ENCODE measurements around the gene PFN1.
A peak's percentile ranks its signal among the peaks of the same experiment; 100 is the strongest.
"Not testable (repeated sequence)": the region's sequence is repeated elsewhere in the genome, so short reads cannot be mapped to it uniquely, and the experiment has no call there.

Gene PFN1

GRCh38 chr17:4945176-4945943 lies 3.0 kb downstream of the PFN1 start:
- peak; percentile 86 for DNase-seq

GRCh38 chr17:4944554-4945175 lies 3.7 kb downstream of the PFN1 start:
- no peak for DNase-seq

- peak; percentile 21 for DNase-seq
Measured at GRCh38 chr17:4944163-4944553, 4.2 kb downstream of the PFN1 start.

- no peak for DNase-seq
Measured at GRCh38 chr17:4942760-4943508, 5.4 kb downstream of the PFN1 start.

GRCh38 chr17:4941319-4941610 lies 7.1 kb downstream of the PFN1 start:
- DNase-seq = no peak

- peak; percentile 17 for DNase-seq
Measured at GRCh38 chr17:4940555-4941318, 7.6 kb downstream of the PFN1 start.

- peak; percentile 99 for DNase-seq
Measured at GRCh38 chr17:4939796-4940554, 8.4 kb downstream of the PFN1 start, which contains the start of the genes RNF167 and SLC25A11. TSS of gene RNF167 (plus strand) at chr17:4940268. CDS start at chr17:4940910, 642 bp downstream. TSS of gene SLC25A11 (minus strand) at chr17:4940046. CDS start at chr17:4939910, 136 bp downstream.

GRCh38 chr17:4939546-4939795 lies 8.9 kb downstream of the PFN1 start:
- DNase-seq = no peak

- no peak for DNase-seq
Measured at GRCh38 chr17:4938688-4939545, 9.4 kb downstream of the PFN1 start.

- DNase-seq = no peak
Measured at GRCh38 chr17:4938069-4938491, 10.2 kb downstream of the PFN1 start.

- no peak for DNase-seq
Measured at GRCh38 chr17:4937553-4937952, 10.8 kb downstream of the PFN1 start.

GRCh38 chr17:4936436-4936835 lies 11.9 kb downstream of the PFN1 start:
- no peak for DNase-seq

- no peak for DNase-seq
Measured at GRCh38 chr17:4935650-4936049, 12.7 kb downstream of the PFN1 start.

- DNase-seq = no peak
Measured at GRCh38 chr17:4934173-4934979, 14.0 kb downstream of the PFN1 start.

GRCh38 chr17:4933646-4934045 lies 14.7 kb downstream of the PFN1 start:
- no peak for DNase-seq

GRCh38 chr17:4932756-4933155 lies 15.6 kb downstream of the PFN1 start:
- no peak for DNase-seq

GRCh38 chr17:4931963-4932362 lies 16.4 kb downstream of the PFN1 start, which contains the start of gene GP1BA:
TSS of gene GP1BA (plus strand) at chr17:4932277. CDS start at chr17:4932605, 328 bp downstream.
- no peak for DNase-seq

- no peak for DNase-seq
Measured at GRCh38 chr17:4928881-4929280, 19.4 kb downstream of the PFN1 start.

GRCh38 chr17:4926577-4927335 lies 21.6 kb downstream of the PFN1 start:
- not testable (repeated sequence) for DNase-seq

GRCh38 chr17:4921320-4921719 lies 27.0 kb downstream of the PFN1 start:
- DNase-seq = no peak

All from stimulated activated naive CD4-positive, alpha-beta T cell treated with Interleukin-2 at 50 U/mL for 16 hours (primary cell).